H9 (cell line): ENCODE data around the gene SLC25A22. TPM values are rescaled to one million over a fixed set of nuclear protein-coding genes. Genes with fewer than 3 reads are reported as not detected.

Source experiments
- DNase-seq: peaks from one replicate; pipeline ENCODE4 v3.0.0-alpha.2; 2017
- H2AFZ ChIP-seq: one replicate; pipeline ENCODE4 v1.6.1; 2013; ENCODE audit warnings: mild to moderate bottlenecking, low read length, control low read depth, moderate library complexity
- H2AK5ac ChIP-seq: 2 replicates; pipeline ENCODE4 v1.6.1; 2013; ENCODE audit warnings: low read length, control low read depth, mixed read lengths; ENCODE audit not compliant: insufficient read length
- H2BK120ac ChIP-seq: one replicate; pipeline ENCODE4 v1.6.1; 2013; ENCODE audit warnings: low read depth, mild to moderate bottlenecking, low read length, control low read depth, inconsistent platforms; ENCODE audit not compliant: poor library complexity, severe bottlenecking
- H2BK12ac ChIP-seq: 2 replicates; pipeline ENCODE4 v1.6.1; 2013; ENCODE audit warnings: low read length, control low read depth, mixed read lengths, low read depth; ENCODE audit not compliant: insufficient read length
- H2BK15ac ChIP-seq: 2 replicates; pipeline ENCODE4 v1.6.1; 2013; ENCODE audit warnings: low read depth, low read length, control low read depth
- H2BK20ac ChIP-seq: one replicate; pipeline ENCODE4 v1.6.1; 2013; ENCODE audit warnings: low read depth, mild to moderate bottlenecking, low read length, control low read depth, inconsistent platforms; ENCODE audit not compliant: poor library complexity, severe bottlenecking
- H2BK5ac ChIP-seq: 2 replicates; pipeline ENCODE4 v1.6.1; 2013; ENCODE audit warnings: low read length, control low read depth, mixed read lengths; ENCODE audit not compliant: insufficient read length
- H3K14ac ChIP-seq: 2 replicates; pipeline ENCODE4 v1.6.1; 2013; ENCODE audit warnings: low read length, control low read depth; ENCODE audit not compliant: insufficient read depth
- H3K18ac ChIP-seq: 2 replicates; pipeline ENCODE4 v1.6.1; 2013; ENCODE audit warnings: low read depth, mild to moderate bottlenecking, mixed read lengths, low read length, control low read depth; ENCODE audit not compliant: insufficient read length
- H3K23ac ChIP-seq: 2 replicates; pipeline ENCODE4 v1.6.1; 2013; ENCODE audit warnings: low read length, control low read depth, mixed read lengths, low read depth; ENCODE audit not compliant: insufficient read length
- H3K23me2 ChIP-seq: 2 replicates; pipeline ENCODE4 v1.6.1; 2013; ENCODE audit warnings: low read depth, mild to moderate bottlenecking, mixed read lengths, low read length, control low read depth; ENCODE audit not compliant: insufficient read length, poor library complexity, severe bottlenecking
- H3K27ac ChIP-seq: 2 replicates; pipeline ENCODE4 v1.5.1; 2013; ENCODE audit warnings: low read length, control low read depth, mixed read lengths, low read depth; ENCODE audit not compliant: insufficient read length
- H3K27me3 ChIP-seq: 2 replicates; pipeline ENCODE4 v1.6.1; 2013; ENCODE audit warnings: low read length, control low read depth, inconsistent platforms; ENCODE audit not compliant: insufficient read depth
- H3K4ac ChIP-seq: 2 replicates; pipeline ENCODE4 v1.6.1; 2013; ENCODE audit warnings: low read depth, mild to moderate bottlenecking, control low read depth, inconsistent platforms, low read length, moderate library complexity
- H3K4me1 ChIP-seq: 2 replicates; pipeline ENCODE4 v1.6.1; 2013; ENCODE audit warnings: low read length, control low read depth, inconsistent platforms; ENCODE audit not compliant: insufficient read depth
- H3K4me2 ChIP-seq: 2 replicates; pipeline ENCODE4 v1.6.1; 2013; ENCODE audit warnings: low read length, control low read depth, mixed read lengths; ENCODE audit not compliant: insufficient read length, insufficient read depth
- H3K56ac ChIP-seq: 2 replicates; pipeline ENCODE4 v1.6.1; 2013; ENCODE audit warnings: low read depth, mild to moderate bottlenecking, mixed read lengths, low read length, control low read depth; ENCODE audit not compliant: insufficient read length
- H3K79me1 ChIP-seq: 2 replicates; pipeline ENCODE4 v1.6.1; 2013; ENCODE audit warnings: low read depth, mild to moderate bottlenecking, moderate library complexity, low read length, control low read depth, inconsistent platforms; ENCODE audit not compliant: insufficient read depth, poor library complexity, severe bottlenecking
- H3K79me2 ChIP-seq: 2 replicates; pipeline ENCODE4 v1.6.1; 2013; ENCODE audit warnings: low read length, control low read depth, inconsistent platforms; ENCODE audit not compliant: insufficient read depth
- H3K9ac ChIP-seq: 2 replicates; pipeline ENCODE4 v1.6.1; 2013; ENCODE audit warnings: low read length, control low read depth, mixed read lengths; ENCODE audit not compliant: insufficient read length; ENCODE audit errors: extremely low read depth
- H3K9me3 ChIP-seq: one replicate; pipeline ENCODE4 v1.6.1; 2013; ENCODE audit warnings: low read depth, low read length, inconsistent platforms; ENCODE audit not compliant: control insufficient read depth
- H3T11ph ChIP-seq: one replicate; pipeline ENCODE4 v1.6.1; 2013; ENCODE audit warnings: mild to moderate bottlenecking, low read length, control low read depth, inconsistent platforms
- H4K20me1 ChIP-seq: one replicate; pipeline ENCODE4 v1.6.1; 2013; ENCODE audit not compliant: control insufficient read depth, insufficient read length, insufficient read depth
- H4K5ac ChIP-seq: 2 replicates; pipeline ENCODE4 v1.6.1; 2013; ENCODE audit warnings: low read depth, mild to moderate bottlenecking, mixed read lengths, low read length, control low read depth; ENCODE audit not compliant: insufficient read length
- H4K8ac ChIP-seq: replicated peaks from 2 replicates; pipeline ENCODE4 v1.6.1; 2013; ENCODE audit warnings: low read length, control low read depth, mixed read lengths, low read depth; ENCODE audit not compliant: insufficient read length
- H4K91ac ChIP-seq: 2 replicates; pipeline ENCODE4 v1.6.1; 2013; ENCODE audit warnings: low read depth, mild to moderate bottlenecking, moderate library complexity, mixed read lengths, low read length, control low read depth; ENCODE audit not compliant: insufficient read length
- H3K27ac Mint-ChIP-seq, 3 experiments: 2 replicates in 2 of 3; 3 replicates in 1 of 3; pipeline ENCODE4 v1.8.0; 2020 to 2021; ENCODE audit warnings: mixed read lengths in 3 of 3, mild to moderate bottlenecking in 1 of 3, moderate library complexity in 1 of 3
- H3K27me3 Mint-ChIP-seq: 2 replicates; pipeline ENCODE4 v1.8.0; 2021; ENCODE audit warnings: low read depth, mild to moderate bottlenecking, moderate library complexity, mixed read lengths
- H3K36me3 Mint-ChIP-seq, 3 experiments: 2 replicates in 2 of 3; 3 replicates in 1 of 3; pipeline ENCODE4 v1.8.0; 2020 to 2021; ENCODE audit warnings: low read depth in 3 of 3, mixed read lengths in 3 of 3; ENCODE audit not compliant: insufficient read depth in 1 of 3
- H3K4me1 Mint-ChIP-seq, 2 experiments: 2 replicates each; pipeline ENCODE4 v1.8.0; 2020; ENCODE audit warnings: mixed read lengths in 2 of 2
- H3K4me3 Mint-ChIP-seq, 2 experiments: 2 replicates in 1 of 2; 3 replicates in 1 of 2; pipeline ENCODE4 v1.8.0; 2020 to 2021; ENCODE audit warnings: mild to moderate bottlenecking in 2 of 2, mixed read lengths in 2 of 2, moderate library complexity in 1 of 2
- H3K9me3 Mint-ChIP-seq, 2 experiments: 2 replicates in 1 of 2; 3 replicates in 1 of 2; pipeline ENCODE4 v1.8.0; 2020; ENCODE audit warnings: mild to moderate bottlenecking in 2 of 2, mixed read lengths in 2 of 2, moderate library complexity in 1 of 2
- CTCF ChIP-seq: fragments of 200-600 bp; sonication (generic); conservative IDR thresholded peaks from 3 replicates; pipeline ENCODE4 v1.8.0; 2021; ENCODE audit warnings: antibody characterized with exemption, mild to moderate bottlenecking
- WGBS: extraction: QIAGEN DNeasy Blood & Tissue Kit; methylation state at CpG from one replicate; pipeline ENCODE4 v1.1.7; 2013; ENCODE audit warnings: missing lambda C conversion rate, low lambda C conversion rate, mixed read lengths; ENCODE audit not compliant: insufficient read length; ENCODE audit errors: extremely low coverage; 5-methylcytosine and 5-hydroxymethylcytosine counted together
- total RNA-seq: library from RNA; stranded (reverse); gene quantifications from 2 replicates; pipeline ENCODE4 v1.2.1, GENCODE V29; 2021

Gene SLC25A22
- total RNA-seq, 1 experiment from 2014 or later = 51.9 TPM

DNA sequence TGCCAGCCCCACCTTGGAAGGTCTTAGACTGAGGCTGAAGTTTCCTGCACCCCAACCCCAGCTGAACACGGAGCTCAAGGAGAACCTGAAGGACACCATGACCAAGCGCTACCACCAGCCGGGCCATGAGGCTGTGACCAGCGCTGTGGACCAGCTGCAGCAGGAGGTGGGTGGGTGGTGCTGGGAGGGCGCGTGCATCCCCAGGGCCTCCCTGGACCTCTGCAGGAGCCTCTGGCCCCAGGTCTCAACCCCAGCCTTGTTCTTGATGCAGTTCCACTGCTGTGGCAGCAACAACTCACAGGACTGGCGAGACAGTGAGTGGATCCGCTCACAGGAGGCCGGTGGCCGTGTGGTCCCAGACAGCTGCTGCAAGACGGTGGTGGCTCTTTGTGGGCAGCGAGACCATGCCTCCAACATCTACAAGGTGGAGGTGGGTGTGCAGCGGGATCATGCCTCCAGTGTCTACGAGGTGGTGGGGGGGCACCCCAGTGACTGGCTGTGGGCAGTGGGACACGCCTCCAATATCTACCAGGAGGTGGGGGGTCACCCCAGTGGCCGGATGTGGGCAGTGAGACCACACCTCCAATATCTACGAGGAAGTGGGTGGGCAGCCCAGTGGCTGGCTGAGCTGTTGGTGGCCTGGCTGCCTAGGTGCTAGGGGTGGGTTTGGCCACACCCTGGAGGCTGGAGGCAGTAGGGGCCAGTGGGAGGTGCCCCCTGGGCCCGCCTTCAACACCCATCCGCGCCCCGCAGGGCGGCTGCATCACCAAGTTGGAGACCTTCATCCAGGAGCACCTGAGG, 39.3 kb upstream of the SLC25A22 start:
- Histone ChIP-seq H2BK20ac (no peak overlapping the region), H3K9ac (no peak overlapping the region), H3K18ac (no peak overlapping the region), H4K8ac (no peak overlapping the region), H2AK5ac (no peak overlapping the region), H3K14ac (no peak overlapping the region), H2AFZ (no peak overlapping the region), H2BK120ac (no peak overlapping the region), H3K23me2 (peaks cover 7% of the 10 kb centered on the region), H4K20me1 (no peaks in the 10 kb centered on the region), H4K91ac (no peak overlapping the region), H3K23ac (no peak overlapping the region), H3K79me2 (no peaks in the 10 kb centered on the region; the same call in 1 of the 2 replicates), H3K27ac (no peak overlapping the region), H3K4ac (no peak overlapping the region), H4K5ac (no peak overlapping the region), H3K79me1 (peaks cover 2% of the 10 kb centered on the region), H2BK12ac (no peak overlapping the region), H3T11ph (no peak overlapping the region), H3K4me2 (no peak overlapping the region), H2BK5ac (no peak overlapping the region), H3K9me3 (no peaks in the 10 kb centered on the region), H2BK15ac (no peak overlapping the region), H3K4me1 (no peaks in the 10 kb centered on the region), H3K56ac (no peak overlapping the region), H3K27me3 (no peaks in the 10 kb centered on the region)
- no CpG with 5 or more reads among the region's 22 CpGs for WGBS
- Mint-ChIP-seq H3K9me3 (no peaks in the 10 kb centered on the region), H3K36me3 (peaks cover 10 to 52% (median 46%) of the 10 kb centered on the region in 3 experiments; a peak in 6 of 7 replicates), H3K27me3 (peaks cover under 1% of the 10 kb centered on the region; the same call in 1 of the 2 replicates), H3K27ac (no peak overlapping the region), H3K4me3 (no peak overlapping the region), H3K4me1 (peaks cover 16 to 28% of the 10 kb centered on the region in 2 experiments)
- no peak for TF ChIP-seq CTCF
- no peak for DNase-seq
